CD8-positive, alpha-beta memory T cell (primary cell): ENCODE measurements around the gene PUM2. TPM values are rescaled to one million over a fixed set of nuclear protein-coding genes. Genes with fewer than 3 reads are reported as not detected.
"Not testable (repeated sequence)": the region's sequence is repeated elsewhere in the genome, so short reads cannot be mapped to it uniquely, and the experiment has no call there.

Experiments used
- CTCF ChIA-PET: fragments of 350-600 bp; sonication (Branson Sonifier 250); formaldehyde crosslinking; loops from one replicate; lab custom pipeline; 2021; ENCODE audit warnings: antibody characterized with exemption; lab: Charles Lee
- POLR2A ChIA-PET: fragments of 350-600 bp; sonication (Branson Sonifier 250); formaldehyde crosslinking; loops from one replicate; lab custom pipeline; 2021; ENCODE audit warnings: antibody characterized with exemption; lab: Charles Lee
- DNase-seq, 5 donors: peaks; one replicate each; pipeline versions ENCODE4 v3.0.0 to v3.0.0-alpha.2; 2020 to 2022; ENCODE audit warnings: mixed read lengths in 1 of 5
- H3K27ac ChIP-seq: one replicate; pipeline ENCODE4 v1.7.0; 2013; ENCODE audit warnings: low read depth, mild to moderate bottlenecking, low read length, moderate library complexity
- H3K27me3 ChIP-seq: 2 replicates; pipeline ENCODE4 v1.7.0; 2013; ENCODE audit warnings: low read length, mild to moderate bottlenecking; ENCODE audit not compliant: insufficient read depth, poor library complexity, severe bottlenecking
- H3K36me3 ChIP-seq: 2 replicates; pipeline ENCODE4 v1.7.0; 2013; ENCODE audit warnings: mild to moderate bottlenecking, low read length, moderate library complexity; ENCODE audit not compliant: insufficient read depth
- H3K4me1 ChIP-seq: 2 replicates; pipeline ENCODE4 v1.7.0; 2013; ENCODE audit warnings: mild to moderate bottlenecking, low read length, moderate library complexity; ENCODE audit not compliant: insufficient read depth
- H3K4me3 ChIP-seq: 2 replicates; pipeline ENCODE4 v1.7.0; 2013; ENCODE audit warnings: mild to moderate bottlenecking, low read length
- H3K9me3 ChIP-seq: 2 replicates; pipeline ENCODE4 v1.7.0; 2013; ENCODE audit warnings: mild to moderate bottlenecking, low read length
- H3K27ac Mint-ChIP-seq, 8 donors: one replicate each; pipeline ENCODE4 v1.8.0; 2020 to 2021; ENCODE audit warnings: mixed read lengths in 8 of 8, mild to moderate bottlenecking in 6 of 8, inconsistent platforms in 3 of 8, moderate library complexity in 3 of 8
- H3K27me3 Mint-ChIP-seq, 2 donors: one replicate each; pipeline ENCODE4 v1.8.0; 2020 to 2021; ENCODE audit warnings: mixed read lengths in 2 of 2, mild to moderate bottlenecking in 1 of 2, moderate library complexity in 1 of 2
- H3K36me3 Mint-ChIP-seq, 3 donors: one replicate each; pipeline ENCODE4 v1.8.0; 2020 to 2021; ENCODE audit warnings: mixed read lengths in 3 of 3, inconsistent platforms in 1 of 3, mild to moderate bottlenecking in 1 of 3
- H3K4me1 Mint-ChIP-seq, 3 donors: one replicate each; pipeline ENCODE4 v1.8.0; 2020 to 2021; ENCODE audit warnings: mixed read lengths in 3 of 3, inconsistent platforms in 1 of 3, mild to moderate bottlenecking in 1 of 3
- H3K4me3 Mint-ChIP-seq, 7 donors: one replicate each; pipeline ENCODE4 v1.8.0; 2020 to 2021; ENCODE audit warnings: mixed read lengths in 7 of 7, mild to moderate bottlenecking in 6 of 7, moderate library complexity in 4 of 7, inconsistent platforms in 2 of 7
- H3K9me3 Mint-ChIP-seq, 5 donors: one replicate each; pipeline ENCODE4 v1.8.0; 2020 to 2022; ENCODE audit warnings: mixed read lengths in 5 of 5, mild to moderate bottlenecking in 3 of 5, moderate library complexity in 2 of 5, inconsistent platforms in 1 of 5
- polyA plus RNA-seq: library from polyadenylated mRNA; unstranded; fragments of 300-500 nt; fragmentation: Illumina TruSeq; gene quantifications from one replicate; pipeline ENCODE4 v1.2.3, GENCODE V29; 2021
- total RNA-seq, 2 experiments: library from RNA; stranded (reverse); gene quantifications; one replicate each; pipeline ENCODE4 v1.2.3, GENCODE V29; 2021

PUM2 gene
- total and polyA plus RNA-seq, 3 experiments from 2014 or later = 17.0 to 121 (median 120) TPM

- Mint-ChIP-seq H3K4me3 (no peak overlapping the region), H3K36me3 (no peaks in the 10 kb centered on the region)
Measured at GRCh38 chr2:20390524-20391123, 40.0 kb upstream of the PUM2 start.

GRCh38 chr2:20384953-20385352, 34.3 kb upstream of the PUM2 start:
- no peak for DNase-seq
- ChIA-PET POLR2A (no interaction called here), CTCF (no interaction called here)
- no peaks in the 10 kb centered on the region for H3K27me3 ChIP-seq
- no peaks in the 10 kb centered on the region for H3K36me3 ChIP-seq
- no peak overlapping the region for H3K27ac ChIP-seq
- no peaks in the 10 kb centered on the region for H3K9me3 Mint-ChIP-seq
- peaks cover 0 to 7% (median 0%) of the 10 kb centered on the region in 3 donors for H3K4me1 Mint-ChIP-seq
- no peaks in the 10 kb centered on the region for H3K36me3 Mint-ChIP-seq
- no peak overlapping the region for H3K4me3 ChIP-seq
- peaks cover 8 to 10% of the 10 kb centered on the region in 2 donors for H3K27me3 Mint-ChIP-seq
- no peak overlapping the region for H3K27ac Mint-ChIP-seq
- H3K4me3 Mint-ChIP-seq = no peak overlapping the region
- no peaks in the 10 kb centered on the region for H3K9me3 ChIP-seq
- H3K4me1 ChIP-seq = no peaks in the 10 kb centered on the region

More at GRCh38 chr2:20390524-20391123, 40.0 kb upstream of the PUM2 start:
- H3K4me1 ChIP-seq = no peaks in the 10 kb centered on the region
- H3K4me1 Mint-ChIP-seq = no peaks in the 10 kb centered on the region
- POLR2A ChIA-PET = no interaction called here
- no peaks in the 10 kb centered on the region for H3K9me3 Mint-ChIP-seq
- H3K27me3 Mint-ChIP-seq = peaks cover 22 to 26% of the 10 kb centered on the region in 2 donors
- no peak overlapping the region for H3K4me3 ChIP-seq
- no peaks in the 10 kb centered on the region for H3K9me3 ChIP-seq
- H3K27ac Mint-ChIP-seq = no peak overlapping the region
- H3K27ac ChIP-seq = no peak overlapping the region
- no peak for DNase-seq
- H3K27me3 ChIP-seq = no peaks in the 10 kb centered on the region
- no peaks in the 10 kb centered on the region for H3K36me3 ChIP-seq
- CTCF ChIA-PET = no interaction called here

DNA sequence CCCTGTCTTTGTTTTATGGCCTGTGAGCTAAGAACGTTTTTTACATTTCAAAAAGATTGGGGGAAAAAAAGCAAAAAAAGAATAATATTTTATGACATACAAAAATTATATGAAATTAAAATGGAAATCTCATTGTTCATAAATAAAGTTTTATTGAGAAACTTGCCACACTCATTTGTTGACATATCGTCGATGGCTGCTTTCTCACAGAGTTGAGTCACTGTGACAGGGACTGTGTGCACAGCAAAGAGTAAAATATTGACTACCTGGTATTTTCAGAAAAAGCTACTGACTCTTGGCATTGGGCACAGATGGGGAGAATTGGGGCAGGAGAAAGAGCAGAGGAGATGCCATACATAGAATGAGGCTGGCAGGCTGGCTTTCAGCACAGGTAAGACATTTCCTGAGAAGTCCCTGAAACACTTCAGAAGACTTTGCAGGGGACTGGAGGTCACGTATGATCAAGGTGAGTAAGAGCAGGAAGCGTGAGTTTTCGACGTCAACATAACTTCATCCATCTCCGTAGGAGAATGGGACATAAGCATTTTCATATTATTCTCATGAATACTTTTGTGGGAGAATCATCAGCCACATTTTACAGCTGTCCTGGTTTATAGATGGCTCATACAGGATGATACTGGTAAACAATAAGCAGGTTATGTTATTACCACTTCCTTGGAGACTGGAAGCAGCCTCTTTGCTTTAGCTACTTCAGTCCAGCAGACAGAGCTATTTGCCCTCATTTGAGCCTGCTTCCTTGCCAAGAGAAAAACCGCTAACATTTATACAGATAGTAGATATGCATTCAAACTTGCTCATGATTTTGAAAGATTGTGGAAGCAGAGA, 32.5 kb upstream of the PUM2 start:
- H3K4me3 ChIP-seq = no peak overlapping the region
- no peaks in the 10 kb centered on the region for H3K9me3 Mint-ChIP-seq
- H3K27me3 ChIP-seq = no peaks in the 10 kb centered on the region
- CTCF ChIA-PET = interaction anchor here (1.2 kb wide), 1 partner anchor 20 kb away, joined by 4 read pairs; no protein-coding TSS in a partner anchor
- no peaks in the 10 kb centered on the region for H3K4me1 ChIP-seq
- H3K27ac ChIP-seq = no peak overlapping the region
- H3K36me3 Mint-ChIP-seq = no peaks in the 10 kb centered on the region
- peaks cover 0 to 7% (median 0%) of the 10 kb centered on the region in 3 donors for H3K4me1 Mint-ChIP-seq
- DNase-seq = no peak
- H3K27ac Mint-ChIP-seq = peak overlapping the region in 5 of 8 donors; percentile 0 to 67 (median 20)
- H3K4me3 Mint-ChIP-seq = no peak overlapping the region
- H3K36me3 ChIP-seq = no peaks in the 10 kb centered on the region
- H3K27me3 Mint-ChIP-seq = peaks cover 0 to 11% of the 10 kb centered on the region in 2 donors
- POLR2A ChIA-PET = no interaction called here
- H3K9me3 ChIP-seq = no peaks in the 10 kb centered on the region

DNA sequence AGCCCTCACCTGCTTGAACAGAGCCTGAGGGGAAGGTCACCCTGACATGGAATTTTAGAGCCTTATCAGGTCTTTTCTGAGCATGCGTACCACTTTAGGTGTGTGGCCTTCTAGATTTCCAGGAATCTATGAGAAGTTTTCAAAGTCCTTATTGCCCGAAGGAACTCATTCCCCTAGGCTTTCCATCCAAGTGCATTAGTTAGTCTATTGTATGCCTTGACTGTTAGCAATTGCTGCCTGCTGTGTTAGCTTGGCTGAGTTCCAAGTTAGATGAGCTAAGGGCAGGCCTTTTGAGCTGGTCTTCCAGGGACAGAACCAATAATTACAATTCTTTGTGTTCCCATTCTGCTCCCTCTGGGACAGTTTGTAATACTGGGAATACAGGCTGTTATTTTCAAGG, 30.8 kb upstream of the PUM2 start:
- Histone ChIP-seq H3K9me3 (no peaks in the 10 kb centered on the region), H3K36me3 (no peaks in the 10 kb centered on the region), H3K27ac (no peak overlapping the region), H3K4me1 (no peaks in the 10 kb centered on the region), H3K4me3 (no peak overlapping the region), H3K27me3 (no peaks in the 10 kb centered on the region)
- ChIA-PET POLR2A (no interaction called here), CTCF (interaction anchor here (1.4 to 1.7 kb wide), 3 partner anchors 12 to 261 kb away, joined by 4 to 5 read pairs (median 5); no protein-coding TSS in a partner anchor)
- H3K4me1 Mint-ChIP-seq = peaks cover 0 to 7% (median 0%) of the 10 kb centered on the region in 3 donors
- no peak overlapping the region for H3K27ac Mint-ChIP-seq
- no peak for DNase-seq
- no peaks in the 10 kb centered on the region for H3K9me3 Mint-ChIP-seq
- no peaks in the 10 kb centered on the region for H3K36me3 Mint-ChIP-seq
- no peak overlapping the region for H3K4me3 Mint-ChIP-seq
- H3K27me3 Mint-ChIP-seq = peaks cover 4 to 9% of the 10 kb centered on the region in 2 donors

DNA sequence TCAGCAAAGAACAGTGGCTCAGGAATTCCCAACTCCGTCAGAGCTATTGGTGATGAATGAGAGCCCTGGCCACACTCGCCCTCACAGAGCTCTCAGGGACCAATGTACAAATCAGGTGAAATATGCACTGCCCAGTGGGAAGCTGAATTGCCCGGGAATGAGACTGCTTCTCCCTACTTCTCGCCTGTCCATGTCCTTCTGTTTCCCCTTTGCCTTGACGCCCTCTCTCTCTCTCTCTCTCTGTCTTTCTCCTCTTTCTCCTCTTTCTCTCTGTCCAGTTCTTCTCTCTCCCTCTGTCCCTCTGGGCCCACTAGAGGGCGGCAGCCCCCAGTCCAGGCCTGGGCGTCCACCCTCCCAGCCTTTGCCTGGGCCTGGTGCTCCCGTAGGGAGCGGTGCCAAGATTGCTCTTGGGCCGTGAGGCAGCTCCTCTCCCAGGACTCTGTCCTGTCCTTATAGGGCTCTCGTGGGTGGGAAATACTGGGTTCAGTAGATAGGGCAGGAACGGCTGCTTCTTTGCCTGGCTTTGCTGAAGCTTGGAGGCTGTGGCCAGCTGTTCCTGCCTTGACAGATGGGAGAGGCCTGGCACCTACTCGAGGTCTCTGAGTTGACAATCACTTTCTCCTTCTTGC, 28.4 kb upstream of the PUM2 start:
- H3K4me1 ChIP-seq = no peaks in the 10 kb centered on the region
- no peaks in the 10 kb centered on the region for H3K27me3 ChIP-seq
- H3K36me3 ChIP-seq = no peaks in the 10 kb centered on the region
- H3K4me3 ChIP-seq = no peak overlapping the region
- ChIA-PET POLR2A (no interaction called here), CTCF (interaction anchor here (0.9 kb wide), 1 partner anchor 24 kb away, joined by 4 read pairs; no protein-coding TSS in a partner anchor)
- Mint-ChIP-seq H3K36me3 (no peaks in the 10 kb centered on the region), H3K4me1 (peaks cover 0 to 7% (median 0%) of the 10 kb centered on the region in 3 donors), H3K9me3 (no peaks in the 10 kb centered on the region), H3K4me3 (no peak overlapping the region), H3K27me3 (peaks cover 8 to 10% of the 10 kb centered on the region in 2 donors), H3K27ac (no peak overlapping the region)
- no peak overlapping the region for H3K27ac ChIP-seq
- no peaks in the 10 kb centered on the region for H3K9me3 ChIP-seq
- no peak for DNase-seq

DNA sequence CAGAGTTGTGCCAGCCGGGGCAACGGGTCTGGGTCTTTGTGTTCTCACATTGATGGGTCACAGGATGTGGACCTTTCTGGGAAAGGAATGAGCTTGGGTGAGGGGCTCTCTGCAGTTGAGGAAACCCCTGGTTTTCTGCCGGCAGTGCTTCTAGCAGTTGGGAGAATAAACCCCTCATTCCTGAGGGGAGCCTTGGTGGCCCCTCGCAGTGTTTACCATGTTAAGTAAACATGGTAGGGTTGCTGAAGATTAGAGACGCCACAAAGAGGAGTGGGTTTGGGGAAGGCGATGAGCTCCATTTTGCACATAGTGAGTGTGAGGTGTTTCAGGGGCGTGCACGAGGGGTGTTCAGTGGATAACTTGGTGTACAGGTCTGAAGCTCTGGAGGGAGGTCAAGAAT, 27.7 kb upstream of the PUM2 start:
- no peaks in the 10 kb centered on the region for H3K9me3 Mint-ChIP-seq
- no peak overlapping the region for H3K27ac Mint-ChIP-seq
- ChIA-PET CTCF (interaction anchor here (0.9 kb wide), 1 partner anchor 24 kb away, joined by 4 read pairs; no protein-coding TSS in a partner anchor), POLR2A (no interaction called here)
- no peaks in the 10 kb centered on the region for H3K36me3 ChIP-seq
- no peak for DNase-seq
- H3K27me3 Mint-ChIP-seq = peaks cover 8 to 10% of the 10 kb centered on the region in 2 donors
- H3K27ac ChIP-seq = no peak overlapping the region
- H3K4me3 ChIP-seq = no peak overlapping the region
- no peaks in the 10 kb centered on the region for H3K9me3 ChIP-seq
- no peak overlapping the region for H3K4me3 Mint-ChIP-seq
- H3K4me1 ChIP-seq = no peaks in the 10 kb centered on the region
- no peaks in the 10 kb centered on the region for H3K36me3 Mint-ChIP-seq
- H3K27me3 ChIP-seq = no peaks in the 10 kb centered on the region
- H3K4me1 Mint-ChIP-seq = peaks cover 0 to 4% (median 0%) of the 10 kb centered on the region in 3 donors

DNA sequence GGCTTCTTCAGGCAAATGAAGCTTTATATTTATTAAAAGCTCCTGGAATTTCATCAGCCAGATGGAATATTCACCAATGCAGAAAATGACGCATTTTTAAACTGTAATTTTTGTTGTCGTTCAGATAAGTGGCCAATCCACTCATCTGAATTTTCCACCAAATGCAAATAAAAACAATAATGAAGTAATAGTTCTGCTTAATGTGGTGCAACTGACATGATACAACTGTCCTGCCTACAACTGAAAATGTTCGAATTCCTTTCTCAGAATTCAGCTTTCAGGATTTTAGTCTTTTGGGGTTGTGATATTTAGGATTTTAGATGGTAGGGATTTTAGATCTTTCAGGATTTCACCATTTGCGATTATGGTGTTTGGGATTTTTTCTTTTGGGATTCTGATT, 27.1 kb upstream of the PUM2 start:
- Mint-ChIP-seq H3K27me3 (peaks cover 8% of the 10 kb centered on the region in 2 donors), H3K36me3 (no peaks in the 10 kb centered on the region), H3K4me3 (no peak overlapping the region), H3K4me1 (no peaks in the 10 kb centered on the region), H3K9me3 (no peaks in the 10 kb centered on the region), H3K27ac (no peak overlapping the region)
- no peaks in the 10 kb centered on the region for H3K27me3 ChIP-seq
- no peak overlapping the region for H3K27ac ChIP-seq
- no peaks in the 10 kb centered on the region for H3K36me3 ChIP-seq
- POLR2A ChIA-PET = no interaction called here
- no peak overlapping the region for H3K4me3 ChIP-seq
- no peaks in the 10 kb centered on the region for H3K9me3 ChIP-seq
- H3K4me1 ChIP-seq = no peaks in the 10 kb centered on the region
- CTCF ChIA-PET = interaction anchor here (0.9 kb wide), 1 partner anchor 17 kb away, joined by 3 read pairs; no protein-coding TSS in a partner anchor
- DNase-seq = no peak

- CTCF ChIA-PET, DNase-seq, H3K27me3 ChIP-seq, H3K27ac Mint-ChIP-seq, H3K4me1 ChIP-seq, H3K4me3 Mint-ChIP-seq, H3K36me3 ChIP-seq, H3K9me3 ChIP-seq, H3K36me3 Mint-ChIP-seq, POLR2A ChIA-PET, H3K4me1 Mint-ChIP-seq, H3K9me3 Mint-ChIP-seq, H3K4me3 ChIP-seq, H3K27ac ChIP-seq: not testable (repeated sequence)
- H3K27me3 Mint-ChIP-seq = peaks cover 13 to 25% of the 10 kb centered on the region in 2 donors
Measured at GRCh38 chr2:20374982-20375381, 24.3 kb upstream of the PUM2 start.
